Ovary (tissue), 9 donors: ENCODE data around the gene CHD1. TPM values are rescaled to one million over a fixed set of nuclear protein-coding genes. Genes with fewer than 3 reads are reported as not detected.

Experiments used
- DNase-seq, 5 donors: peaks; one replicate each; pipeline ENCODE4 v3.0.0-alpha.2; 2019 to 2020
- H3K27ac ChIP-seq, 2 donors: fragments of 200-600 bp; one replicate each; pipeline versions ENCODE4 v1.5.1 to v1.8.0; 2019 to 2022
- H3K27me3 ChIP-seq: fragments of 200-600 bp; one replicate; pipeline ENCODE4 v1.8.0; 2022
- H3K36me3 ChIP-seq: fragments of 200-600 bp; sonication (generic); one replicate; pipeline ENCODE4 v1.5.1; 2019
- H3K4me1 ChIP-seq: one replicate; pipeline ENCODE4 v1.8.1; 2013; ENCODE audit warnings: mild to moderate bottlenecking, moderate library complexity; ENCODE audit not compliant: insufficient read depth
- H3K4me3 ChIP-seq: fragments of 200-600 bp; sonication (generic); one replicate; pipeline ENCODE4 v1.5.1; 2017
- H3K9me3 ChIP-seq, 2 donors: fragments of 200-600 bp in 1 of 2; sonication (generic) in 1 of 2; one replicate each; pipeline versions ENCODE4 v1.5.1 to v1.8.1; 2013 to 2019; ENCODE audit warnings: mild to moderate bottlenecking in 1 of 2, moderate library complexity in 1 of 2
- CTCF ChIP-seq, 3 donors: fragments of 450-650 bp in 2 of 3; fragments of 200-600 bp in 1 of 3; IDR thresholded peaks; one replicate each; pipeline versions ENCODE4 v1.5.1 to v1.8.0; 2016 to 2022; ENCODE audit warnings: antibody characterized with exemption in 3 of 3, mild to moderate bottlenecking in 1 of 3
- EP300 ChIP-seq: sonication (generic); formaldehyde crosslinking; IDR thresholded peaks from one replicate; pipeline ENCODE4 v1.6.1; 2017; ENCODE audit warnings: antibody characterized with exemption
- POLR2A ChIP-seq: fragments of 450-650 bp; IDR thresholded peaks from one replicate; pipeline ENCODE4 v1.6.1; 2017; ENCODE audit warnings: antibody characterized with exemption, mild to moderate bottlenecking, moderate library complexity
- WGBS, 3 donors: extraction: QIAGEN DNeasy Blood & Tissue Kit in 1 of 3; methylation state at CpG; one replicate each; pipeline versions ENCODE4 v1.1.5 to v1.1.7; 2013 to 2017; 5-methylcytosine and 5-hydroxymethylcytosine counted together
- intact Hi-C, 4 donors: fragments of 100-400 bp; cut with DNase I; formaldehyde crosslinking; loops; one replicate each; pipeline versions ENCODE4 v1.11.0 to v1.15.1; 2022 to 2023
- polyA plus RNA-seq, 2 donors: library from polyadenylated mRNA; stranded (reverse); fragments of 200-250 nt in 1 of 2; fragments of 350-450 nt in 1 of 2; fragmentation: Illumina TruSeq in 1 of 2; extraction: RNeasy Lipid Tissue Mini Kit (QIAGEN cat#74804) in 1 of 2; gene quantifications; one replicate each; pipeline ENCODE4 v1.2.3, GENCODE V29; 2013 to 2014
- small RNA-seq: library from RNA; depleted of rRNA; stranded (forward); fragments of <200 nt; gene quantifications from one replicate; pipeline ENCODE3, GENCODE V24; 2016
- total RNA-seq, 7 donors: library from RNA; depleted of rRNA in 2 of 7; stranded (reverse); fragments of >200 nt in 2 of 7; fragmentation: NEBNext Ultra II Directional in 3 of 7; extraction: Animal tissue kit (Norgen Biotek cat#: 25700) in 3 of 7; gene quantifications; one replicate each; pipeline versions ENCODE4 v1.1.0 to v1.2.4, GENCODE V29; 2016 to 2023
- donor health status: DM: no; HTN: no; CAD: no; lungs with moderate emphysema.
- donor health status: DM: no; HTN: no; CAD: no.
- donor health status: Bipolar disorder and iron deficiency.
- donor health status: DM: yes; HTN: yes; CAD: no.
- donor health status: DM: no; HTN: no; CAD: no.
- donor health status: DM: yes; HTN: yes; CAD: no.

CHD1 gene
- total and polyA plus RNA-seq, 9 donors: 19.6 to 75.8 (median 46.5) TPM

DNA sequence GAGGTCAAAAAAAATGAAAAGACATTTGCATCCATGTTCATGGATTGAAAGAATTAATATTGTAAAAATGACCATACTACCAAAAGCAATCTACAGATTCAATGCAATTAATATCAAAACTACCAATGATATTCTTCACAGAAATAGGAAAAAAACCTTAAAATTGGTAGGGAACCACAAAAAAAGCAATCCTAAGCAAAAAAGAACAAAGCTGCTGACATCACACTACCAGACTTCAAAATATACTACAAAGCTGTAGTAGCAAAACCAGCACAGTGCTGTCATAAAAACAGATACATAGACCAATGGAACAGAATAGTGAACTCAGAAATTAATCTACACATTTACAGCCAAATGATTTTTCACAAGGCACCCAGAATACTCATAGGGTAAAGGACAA is 121.0 kb downstream of the CHD1 start:
- Histone ChIP-seq H3K27ac (no peak overlapping the region), H3K9me3 (no peaks in the 10 kb centered on the region), H3K4me1 (no peaks in the 10 kb centered on the region), H3K4me3 (no peak overlapping the region), H3K36me3 (no peaks in the 10 kb centered on the region), H3K27me3 (no peaks in the 10 kb centered on the region)
- intact Hi-C loops: no loop called here
- DNase-seq: no peak
- no peak for TF ChIP-seq CTCF (IDR thresholded peaks at IDR 0.05)

DNA sequence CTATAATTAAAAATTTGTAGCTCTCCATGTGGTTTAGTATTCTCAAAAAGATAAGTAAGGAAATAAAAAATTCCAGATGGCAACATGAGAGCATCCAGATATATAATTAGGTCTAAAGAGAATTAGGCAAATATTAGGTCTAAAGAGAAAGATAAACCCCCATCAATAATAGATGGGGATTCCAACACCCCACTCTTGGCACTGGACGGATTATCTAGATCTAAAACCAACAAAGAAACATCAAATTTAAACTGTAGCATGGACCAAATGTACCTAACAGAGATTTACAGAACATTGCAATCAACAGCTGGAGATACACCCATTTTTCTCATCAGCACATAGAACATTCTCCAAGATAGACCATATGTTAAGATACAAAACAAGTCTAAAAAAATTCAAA is 123.7 kb downstream of the CHD1 start:
- Histone ChIP-seq H3K4me3 (no peak overlapping the region), H3K27me3 (no peaks in the 10 kb centered on the region), H3K27ac (no peak overlapping the region), H3K9me3 (no peaks in the 10 kb centered on the region), H3K36me3 (no peaks in the 10 kb centered on the region), H3K4me1 (no peaks in the 10 kb centered on the region)
- DNase-seq: no peak
- TF ChIP-seq CTCF (IDR thresholded peaks at IDR 0.05): no peak
- no peak for TF ChIP-seq POLR2A
- TF ChIP-seq EP300: no peak
- WGBS, 3 donors: 0% methylated on average over 1 of the region's 1 CpG
- intact Hi-C loops: no loop called here

DNA sequence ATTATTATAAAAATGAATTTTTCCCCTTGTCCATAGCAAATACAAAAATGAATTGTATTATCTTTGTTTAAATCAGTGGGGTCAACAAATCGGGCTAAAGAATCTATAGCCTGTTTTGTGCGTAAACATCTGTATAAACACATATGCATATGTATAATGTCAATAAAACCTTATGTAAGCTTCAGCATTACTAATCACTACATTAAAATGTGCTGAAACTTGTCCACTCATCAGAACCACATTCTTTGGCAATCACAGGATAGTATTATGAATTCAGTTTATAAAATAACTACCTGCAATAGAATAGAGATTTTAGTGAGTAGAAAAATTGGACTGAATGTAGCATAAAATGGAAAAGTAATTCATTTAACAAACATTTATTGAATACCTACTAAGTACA is 124.7 kb downstream of the CHD1 start:
- intact Hi-C loops: no loop called here
- no peak for TF ChIP-seq POLR2A
- no peak for TF ChIP-seq EP300
- TF ChIP-seq CTCF (IDR thresholded peaks at IDR 0.05): no peak
- no peak for DNase-seq
- Histone ChIP-seq H3K27ac (no peak overlapping the region), H3K4me1 (no peaks in the 10 kb centered on the region), H3K27me3 (no peaks in the 10 kb centered on the region), H3K9me3 (no peaks in the 10 kb centered on the region), H3K4me3 (no peak overlapping the region), H3K36me3 (no peaks in the 10 kb centered on the region)
- WGBS, 3 donors: 96% methylated on average over 2 of the region's 2 CpGs

Small RNAs within 50 kb of the gene (small RNA-seq; reads per million reads assigned to genes)
- gene RF00019 (not detected), gene RNU6-402P (not detected)

Other genes starting within 250 kb of the CHD1 start
- 10 to 100 TPM; 17.3 to 40.3 (median 26.4) TPM for gene RGMB, start 155.3 kb downstream of the CHD1 start, total RNA-seq
- gene RGMB, start 155.3 kb downstream of the CHD1 start, polyA plus RNA-seq: 10 to 100 TPM; 14.5 to 28.3 TPM